WTC11 (cell line): Measurements from ENCODE around the gene VWF. TPM values are rescaled to one million over a fixed set of nuclear protein-coding genes. Genes with fewer than 3 reads are reported as not detected.

ENCODE experiments used
- ATAC-seq: fragments of 200-7000 bp; cut with Tn5 transposase; 2 replicates; pipeline ENCODE4 v1.10.0; 2021; ENCODE audit warnings: mild to moderate bottlenecking, moderate library complexity
- CTCF ChIA-PET: fragments of 300-600 bp; sonication (Branson Sonifier 250); formaldehyde crosslinking; loops from one replicate; lab custom pipeline; 2021; ENCODE audit warnings: antibody characterized with exemption; lab: Charles Lee
- POLR2A ChIA-PET: fragments of 350-600 bp; sonication (Branson Sonifier 250); formaldehyde crosslinking; loops from one replicate; lab custom pipeline; 2021; ENCODE audit warnings: antibody characterized with exemption; lab: Charles Lee
- DNase-seq: peaks from one replicate; pipeline ENCODE4 v3.0.0; 2021; ENCODE audit warnings: low spot score
- H3K27ac Mint-ChIP-seq: 2 replicates; pipeline ENCODE4 v1.8.0; 2021; ENCODE audit warnings: mixed read lengths
- H3K27me3 Mint-ChIP-seq: 2 replicates; pipeline ENCODE4 v1.8.0; 2021; ENCODE audit warnings: low read depth, mild to moderate bottlenecking, moderate library complexity, mixed read lengths
- H3K36me3 Mint-ChIP-seq: 2 replicates; pipeline ENCODE4 v1.8.0; 2021; ENCODE audit warnings: mixed read lengths
- H3K4me1 Mint-ChIP-seq: 2 replicates; pipeline ENCODE4 v1.8.0; 2022; ENCODE audit warnings: mixed read lengths
- H3K4me3 Mint-ChIP-seq: 2 replicates; pipeline ENCODE4 v1.8.0; 2021; ENCODE audit warnings: mild to moderate bottlenecking, moderate library complexity, mixed read lengths
- H3K9me3 Mint-ChIP-seq: 2 replicates; pipeline ENCODE4 v1.8.0; 2021; ENCODE audit warnings: mixed read lengths
- ATF6 ChIP-seq: sonication (generic); formaldehyde crosslinking; IDR thresholded peaks from 2 replicates; pipeline ENCODE4 v1.8.1; 2023; ENCODE audit warnings: mild to moderate bottlenecking, missing genetic modification reagents
- E2F5 ChIP-seq: sonication (generic); formaldehyde crosslinking; IDR thresholded peaks from 2 replicates; pipeline ENCODE4 v1.8.1; 2022; ENCODE audit warnings: mild to moderate bottlenecking, moderate library complexity, missing genetic modification reagents
- ELF4 ChIP-seq: sonication (generic); formaldehyde crosslinking; IDR thresholded peaks from 2 replicates; pipeline ENCODE4 v1.8.1; 2022; ENCODE audit warnings: low read depth, mild to moderate bottlenecking, moderate library complexity, missing genetic modification reagents
- ESRRA ChIP-seq: sonication (generic); formaldehyde crosslinking; IDR thresholded peaks from 2 replicates; pipeline ENCODE4 v1.8.1; 2022; ENCODE audit warnings: mild to moderate bottlenecking, missing genetic modification reagents, borderline replicate concordance
- GABPB1 ChIP-seq: sonication (generic); formaldehyde crosslinking; IDR thresholded peaks from 2 replicates; pipeline ENCODE4 v1.8.1; 2023; ENCODE audit warnings: mild to moderate bottlenecking, missing genetic modification reagents
- MYBL2 ChIP-seq: sonication (generic); formaldehyde crosslinking; IDR thresholded peaks from 2 replicates; pipeline ENCODE4 v1.8.1; 2023; ENCODE audit warnings: mild to moderate bottlenecking, moderate library complexity, missing genetic modification reagents
- NFE2L1 ChIP-seq: sonication (generic); formaldehyde crosslinking; IDR thresholded peaks from 2 replicates; pipeline ENCODE4 v1.8.1; 2023; ENCODE audit warnings: missing genetic modification reagents
- NR1H2 ChIP-seq: sonication (generic); formaldehyde crosslinking; IDR thresholded peaks from 2 replicates; pipeline ENCODE4 v1.9.0; 2021; ENCODE audit warnings: mild to moderate bottlenecking, moderate library complexity, missing genetic modification reagents
- OVOL2 ChIP-seq: fragments of 250-450 bp; sonication (Bioruptor Pico); IDR thresholded peaks from 2 replicates; pipeline ENCODE4 v1.9.0; 2021; ENCODE audit warnings: mild to moderate bottlenecking, borderline replicate concordance
- PRRX2 ChIP-seq: fragments of 250-450 bp; sonication (Bioruptor Pico); IDR thresholded peaks from 2 replicates; pipeline ENCODE4 v1.8.0; 2021; ENCODE audit warnings: mild to moderate bottlenecking
- RELA ChIP-seq: sonication (generic); formaldehyde crosslinking; IDR thresholded peaks from 2 replicates; pipeline ENCODE4 v1.8.1; 2022; ENCODE audit warnings: missing genetic modification reagents, mild to moderate bottlenecking, borderline replicate concordance
- SMAD4 ChIP-seq: sonication (generic); formaldehyde crosslinking; IDR thresholded peaks from 2 replicates; pipeline ENCODE4 v1.8.0; 2022; ENCODE audit warnings: mild to moderate bottlenecking, missing genetic modification reagents
- ZBTB21 ChIP-seq: sonication (generic); formaldehyde crosslinking; IDR thresholded peaks from 2 replicates; pipeline ENCODE4 v1.8.1; 2023; ENCODE audit warnings: mild to moderate bottlenecking, missing genetic modification reagents, borderline replicate concordance
- ZNF219 ChIP-seq: sonication (generic); formaldehyde crosslinking; IDR thresholded peaks from 2 replicates; pipeline ENCODE4 v1.8.0; 2023; ENCODE audit warnings: missing genetic modification reagents, mild to moderate bottlenecking, borderline replicate concordance
- ZNF263 ChIP-seq: sonication (generic); formaldehyde crosslinking; IDR thresholded peaks from 2 replicates; pipeline ENCODE4 v1.8.1; 2022; ENCODE audit warnings: low read depth, mild to moderate bottlenecking, moderate library complexity, missing genetic modification reagents
- ZNF317 ChIP-seq: sonication (generic); formaldehyde crosslinking; IDR thresholded peaks from 2 replicates; pipeline ENCODE4 v1.8.1; 2023; ENCODE audit warnings: low read depth, mild to moderate bottlenecking, moderate library complexity, missing genetic modification reagents, borderline replicate concordance
- total RNA-seq: library from RNA; stranded (reverse); gene quantifications from 3 replicates; pipeline ENCODE4 v1.2.3, GENCODE V29; 2021
- TF ChIP-seq, protein P1 (sequence below): sonication (generic); formaldehyde crosslinking; IDR thresholded peaks from 2 replicates; pipeline ENCODE4 v1.8.0; 2022; ENCODE audit warnings: mild to moderate bottlenecking, missing genetic modification reagents
- TF ChIP-seq, protein P2 (sequence below): sonication (generic); formaldehyde crosslinking; IDR thresholded peaks from 2 replicates; pipeline ENCODE4 v1.8.0; 2023; ENCODE audit warnings: missing genetic modification reagents, mild to moderate bottlenecking, borderline replicate concordance
- TF ChIP-seq, protein P3 (sequence below): sonication (generic); formaldehyde crosslinking; IDR thresholded peaks from 2 replicates; pipeline ENCODE4 v1.8.1; 2022; ENCODE audit warnings: missing genetic modification reagents, borderline replicate concordance

The VWF gene
- total RNA-seq, 1 experiment from 2014 or later = 0.48 TPM

GRCh38 chr12:6120796-6121473 is 3.5 kb downstream of the VWF start:
- Mint-ChIP-seq H3K27ac (no peak overlapping the region), H3K36me3 (no peaks in the 10 kb centered on the region), H3K4me3 (no peak overlapping the region), H3K9me3 (no peaks in the 10 kb centered on the region), H3K4me1 (0 out of 2 replicates have a peak, but pooled peaks cover 3% of the 10 kb centered on the region), H3K27me3 (no peaks in the 10 kb centered on the region; the same call in 1 of the 2 replicates)
- DNase-seq (no peak), ATAC-seq (no peak)
- TF ChIP-seq NR1H2 (no peak), NFE2L1 (CRISPR knock-in tag) (no peak)
- ChIA-PET POLR2A (no interaction called here), CTCF (interaction anchor here (1.2 kb wide), 1 partner anchor 164 kb away, joined by 3 read pairs; no protein-coding TSS in a partner anchor)

DNA sequence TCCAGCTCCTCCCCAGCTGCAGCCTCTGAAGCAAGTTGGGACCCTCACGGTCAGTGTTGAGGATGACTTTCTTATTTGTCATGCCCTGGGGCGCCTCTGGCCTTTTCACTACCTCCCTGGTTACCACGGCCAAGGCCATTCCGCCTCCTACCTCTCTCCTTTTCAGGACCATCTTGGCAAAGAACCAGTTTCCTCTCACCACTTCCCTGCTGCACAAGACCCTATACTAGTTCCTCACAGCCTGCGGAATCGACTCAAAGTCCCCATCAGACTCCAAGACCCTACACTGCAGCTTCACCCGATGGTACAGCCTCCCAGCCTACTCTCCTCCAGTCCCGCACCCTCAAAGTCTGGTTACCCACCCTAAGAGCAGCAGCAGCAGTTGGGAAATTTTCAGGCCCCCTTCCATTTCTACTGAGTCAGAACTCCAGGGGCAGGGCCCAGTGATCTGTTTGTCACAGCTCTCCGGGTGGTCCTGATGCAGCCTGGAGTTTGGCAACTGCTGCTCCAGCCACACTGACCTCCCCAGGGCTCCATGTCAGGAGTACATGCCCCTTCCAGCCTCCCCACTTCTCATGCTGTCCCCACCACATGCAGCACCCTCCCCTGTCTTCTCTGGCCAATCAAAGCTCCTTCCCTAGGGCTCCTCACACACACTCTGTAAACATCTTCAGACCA is 5.4 kb downstream of the VWF start:
- ChIA-PET POLR2A (no interaction called here), CTCF (interaction anchor here (1.7 kb wide), 1 partner anchor 51 kb away, joined by 4 read pairs; no protein-coding TSS in a partner anchor)
- H3K36me3 Mint-ChIP-seq = no peaks in the 10 kb centered on the region
- no peaks in the 10 kb centered on the region; the same call in 1 of the 2 replicates for H3K27me3 Mint-ChIP-seq
- ATAC-seq = no peak
- DNase-seq = no peak
- no peaks in the 10 kb centered on the region for H3K9me3 Mint-ChIP-seq
- TF ChIP-seq PRRX2 (CRISPR knock-in tag) (no peak), ELF4 (CRISPR knock-in tag) (no peak), E2F5 (CRISPR knock-in tag) (no peak), ESRRA (no peak), ZNF219 (CRISPR knock-in tag) (no peak), ATF6 (no peak), SMAD4 (CRISPR knock-in tag) (no peak), RELA (CRISPR knock-in tag) (no peak), GABPB1 (no peak), ZNF263 (CRISPR knock-in tag) (no peak)
- TF ChIP-seq, protein P1, sequence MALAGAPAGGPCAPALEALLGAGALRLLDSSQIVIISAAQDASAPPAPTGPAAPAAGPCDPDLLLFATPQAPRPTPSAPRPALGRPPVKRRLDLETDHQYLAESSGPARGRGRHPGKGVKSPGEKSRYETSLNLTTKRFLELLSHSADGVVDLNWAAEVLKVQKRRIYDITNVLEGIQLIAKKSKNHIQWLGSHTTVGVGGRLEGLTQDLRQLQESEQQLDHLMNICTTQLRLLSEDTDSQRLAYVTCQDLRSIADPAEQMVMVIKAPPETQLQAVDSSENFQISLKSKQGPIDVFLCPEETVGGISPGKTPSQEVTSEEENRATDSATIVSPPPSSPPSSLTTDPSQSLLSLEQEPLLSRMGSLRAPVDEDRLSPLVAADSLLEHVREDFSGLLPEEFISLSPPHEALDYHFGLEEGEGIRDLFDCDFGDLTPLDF (CRISPR knock-in tag) = no peak
- no peak overlapping the region for H3K4me3 Mint-ChIP-seq
- peak overlapping the region; percentile 58; the same call in 1 of the 2 replicates for H3K27ac Mint-ChIP-seq
- 0 out of 2 replicates have a peak, but pooled peaks cover 3% of the 10 kb centered on the region for H3K4me1 Mint-ChIP-seq

DNA sequence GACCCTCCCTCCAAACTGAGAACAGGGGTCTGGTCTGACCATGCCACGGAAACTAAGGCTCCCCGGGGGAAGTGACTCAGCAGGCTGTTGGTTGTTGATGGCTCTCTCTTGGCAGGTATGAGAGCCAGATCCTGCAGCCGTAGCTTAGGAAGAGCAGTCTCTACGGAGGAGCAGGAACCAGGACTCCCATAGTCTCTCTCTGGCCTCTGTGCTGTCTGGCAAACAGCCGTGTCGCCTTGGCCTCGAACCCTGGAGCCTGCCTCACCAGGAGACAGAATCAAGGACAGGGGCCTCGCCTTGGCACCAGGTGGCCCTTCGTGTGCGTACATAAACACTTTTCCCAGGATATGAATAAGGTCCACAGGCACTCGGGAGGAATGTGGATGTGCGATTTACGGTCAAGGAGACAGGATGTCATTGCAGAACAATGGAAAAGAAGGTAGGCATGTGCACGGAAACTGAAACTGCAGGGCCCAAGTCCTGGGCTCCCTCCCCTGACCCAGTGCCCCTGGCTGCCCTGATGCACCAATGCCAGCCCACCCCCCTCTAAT is 7.9 kb downstream of the VWF start:
- Mint-ChIP-seq H3K4me3 (no peak overlapping the region), H3K27me3 (no peaks in the 10 kb centered on the region; the same call in 1 of the 2 replicates), H3K9me3 (no peaks in the 10 kb centered on the region), H3K4me1 (0 out of 2 replicates have a peak, but pooled peaks cover 3% of the 10 kb centered on the region), H3K27ac (no peak overlapping the region), H3K36me3 (no peaks in the 10 kb centered on the region)
- peak; percentile 32; the same call in 1 of the 2 replicates for ATAC-seq
- ChIA-PET POLR2A (no interaction called here), CTCF (interaction anchor here (1.0 kb wide), 1 partner anchor 7 kb away, joined by 3 read pairs; the partner anchor contains the start of gene VWF)
- no peak for DNase-seq
- TF ChIP-seq OVOL2 (CRISPR knock-in tag) (no peak), MYBL2 (no peak), ZBTB21 (CRISPR knock-in tag) (no peak), ZNF317 (CRISPR knock-in tag) (no peak)
- TF ChIP-seq, protein P2, sequence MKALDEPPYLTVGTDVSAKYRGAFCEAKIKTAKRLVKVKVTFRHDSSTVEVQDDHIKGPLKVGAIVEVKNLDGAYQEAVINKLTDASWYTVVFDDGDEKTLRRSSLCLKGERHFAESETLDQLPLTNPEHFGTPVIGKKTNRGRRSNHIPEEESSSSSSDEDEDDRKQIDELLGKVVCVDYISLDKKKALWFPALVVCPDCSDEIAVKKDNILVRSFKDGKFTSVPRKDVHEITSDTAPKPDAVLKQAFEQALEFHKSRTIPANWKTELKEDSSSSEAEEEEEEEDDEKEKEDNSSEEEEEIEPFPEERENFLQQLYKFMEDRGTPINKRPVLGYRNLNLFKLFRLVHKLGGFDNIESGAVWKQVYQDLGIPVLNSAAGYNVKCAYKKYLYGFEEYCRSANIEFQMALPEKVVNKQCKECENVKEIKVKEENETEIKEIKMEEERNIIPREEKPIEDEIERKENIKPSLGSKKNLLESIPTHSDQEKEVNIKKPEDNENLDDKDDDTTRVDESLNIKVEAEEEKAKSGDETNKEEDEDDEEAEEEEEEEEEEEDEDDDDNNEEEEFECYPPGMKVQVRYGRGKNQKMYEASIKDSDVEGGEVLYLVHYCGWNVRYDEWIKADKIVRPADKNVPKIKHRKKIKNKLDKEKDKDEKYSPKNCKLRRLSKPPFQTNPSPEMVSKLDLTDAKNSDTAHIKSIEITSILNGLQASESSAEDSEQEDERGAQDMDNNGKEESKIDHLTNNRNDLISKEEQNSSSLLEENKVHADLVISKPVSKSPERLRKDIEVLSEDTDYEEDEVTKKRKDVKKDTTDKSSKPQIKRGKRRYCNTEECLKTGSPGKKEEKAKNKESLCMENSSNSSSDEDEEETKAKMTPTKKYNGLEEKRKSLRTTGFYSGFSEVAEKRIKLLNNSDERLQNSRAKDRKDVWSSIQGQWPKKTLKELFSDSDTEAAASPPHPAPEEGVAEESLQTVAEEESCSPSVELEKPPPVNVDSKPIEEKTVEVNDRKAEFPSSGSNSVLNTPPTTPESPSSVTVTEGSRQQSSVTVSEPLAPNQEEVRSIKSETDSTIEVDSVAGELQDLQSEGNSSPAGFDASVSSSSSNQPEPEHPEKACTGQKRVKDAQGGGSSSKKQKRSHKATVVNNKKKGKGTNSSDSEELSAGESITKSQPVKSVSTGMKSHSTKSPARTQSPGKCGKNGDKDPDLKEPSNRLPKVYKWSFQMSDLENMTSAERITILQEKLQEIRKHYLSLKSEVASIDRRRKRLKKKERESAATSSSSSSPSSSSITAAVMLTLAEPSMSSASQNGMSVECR (CRISPR knock-in tag) = no peak
- TF ChIP-seq, protein P3, sequence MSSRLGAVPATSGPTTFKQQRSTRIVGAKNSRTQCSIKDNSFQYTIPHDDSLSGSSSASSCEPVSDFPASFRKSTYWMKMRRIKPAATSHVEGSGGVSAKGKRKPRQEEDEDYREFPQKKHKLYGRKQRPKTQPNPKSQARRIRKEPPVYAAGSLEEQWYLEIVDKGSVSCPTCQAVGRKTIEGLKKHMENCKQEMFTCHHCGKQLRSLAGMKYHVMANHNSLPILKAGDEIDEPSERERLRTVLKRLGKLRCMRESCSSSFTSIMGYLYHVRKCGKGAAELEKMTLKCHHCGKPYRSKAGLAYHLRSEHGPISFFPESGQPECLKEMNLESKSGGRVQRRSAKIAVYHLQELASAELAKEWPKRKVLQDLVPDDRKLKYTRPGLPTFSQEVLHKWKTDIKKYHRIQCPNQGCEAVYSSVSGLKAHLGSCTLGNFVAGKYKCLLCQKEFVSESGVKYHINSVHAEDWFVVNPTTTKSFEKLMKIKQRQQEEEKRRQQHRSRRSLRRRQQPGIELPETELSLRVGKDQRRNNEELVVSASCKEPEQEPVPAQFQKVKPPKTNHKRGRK (CRISPR knock-in tag) = no peak
